NCI-H82 (cell line): ENCODE measurements around the gene DHX29.

Experiments used
- DNase-seq: peaks from one replicate; lab custom pipeline; 2025; lab: John Stamatoyannopoulos, UW

Gene DHX29

DNA sequence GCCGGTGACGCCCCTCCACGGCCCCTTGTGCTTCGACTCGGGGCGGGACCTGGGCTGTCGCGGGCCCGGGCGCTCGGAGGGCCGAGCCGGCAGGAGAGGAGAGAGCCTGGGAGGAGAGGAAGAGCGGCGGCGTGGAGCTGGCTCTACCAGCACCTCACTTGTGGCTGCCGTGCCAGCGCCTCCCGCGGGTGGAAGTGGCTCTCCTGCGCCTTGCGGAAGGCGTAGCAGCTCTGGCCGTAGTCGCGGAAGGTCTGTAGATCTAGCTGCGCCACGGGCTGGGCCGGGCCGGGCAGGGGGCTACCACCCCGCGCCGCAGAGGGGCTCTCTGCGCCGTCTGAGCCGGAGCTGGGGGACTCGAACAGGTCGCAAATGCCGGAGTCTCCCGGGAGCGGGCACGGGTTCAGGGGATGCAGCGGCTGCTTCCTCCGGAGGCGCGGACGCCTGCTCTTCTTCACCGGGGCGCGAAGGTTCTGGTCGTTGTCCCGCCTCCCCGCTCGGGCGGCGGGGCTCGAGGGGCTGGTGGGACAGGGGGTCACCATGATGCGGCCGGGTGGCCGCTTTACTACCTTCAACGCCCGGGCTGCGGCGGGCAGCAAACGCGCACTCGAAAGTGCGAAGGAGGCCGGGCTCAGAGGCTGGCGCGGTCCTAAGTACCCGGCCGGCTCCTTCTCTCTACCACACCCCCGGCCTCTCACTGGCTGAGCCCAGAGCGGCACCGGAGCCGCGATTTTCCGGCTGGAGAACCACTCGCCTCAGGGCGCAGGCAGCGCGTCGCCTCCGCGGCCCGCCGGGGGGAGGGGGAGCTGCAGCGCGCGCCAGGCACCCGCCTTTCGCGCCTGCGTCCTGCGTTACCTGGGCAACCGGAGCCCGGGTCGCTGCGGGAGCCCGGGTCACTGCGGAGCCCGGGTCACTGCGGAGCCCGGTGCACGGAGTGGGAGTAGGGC is 74.2 kb downstream of the DHX29 start, which contains the start of gene CCNO:
TSS of gene CCNO (minus strand) at position 624 of the 944 bp plus-strand sequence. CDS start at position 539, 85 bp downstream.
- peak; percentile 81 for DNase-seq

DNA sequence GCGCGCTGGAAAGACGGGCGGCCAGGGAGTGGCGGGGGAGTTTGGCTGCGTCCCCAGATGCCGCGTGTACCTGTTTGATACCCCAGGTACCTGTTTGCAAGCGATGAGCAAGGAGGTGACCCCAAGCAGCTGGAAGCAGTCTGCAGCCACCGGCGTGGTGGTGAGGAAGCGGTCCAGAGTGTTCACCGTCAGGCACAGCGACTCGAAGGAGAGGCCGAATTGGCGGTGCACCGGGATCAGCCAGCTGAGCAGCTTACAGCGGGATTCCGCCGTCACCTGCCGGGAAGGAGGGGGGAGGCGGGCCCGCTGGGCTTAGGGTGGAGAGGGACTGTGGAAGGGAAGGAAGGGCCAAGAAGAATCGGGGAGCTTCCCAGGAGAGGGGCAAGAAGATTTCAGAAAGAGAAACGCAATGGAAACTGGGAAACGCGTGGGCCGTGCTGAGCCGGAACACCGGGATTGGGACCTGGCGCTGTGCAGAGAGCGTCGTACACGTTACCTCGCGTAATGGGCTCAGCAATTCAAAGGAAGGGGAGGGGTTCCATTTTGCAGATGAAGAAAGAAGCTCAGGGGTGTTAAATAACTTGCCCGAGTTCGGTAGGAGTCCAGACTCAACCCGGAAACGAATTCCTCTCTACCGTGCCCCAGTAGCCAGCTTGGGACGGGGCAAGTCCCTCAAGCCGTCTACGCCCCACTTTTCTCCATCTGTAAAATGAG is 75.1 kb downstream of the DHX29 start:
- DNase-seq = peak; percentile 54

DNA sequence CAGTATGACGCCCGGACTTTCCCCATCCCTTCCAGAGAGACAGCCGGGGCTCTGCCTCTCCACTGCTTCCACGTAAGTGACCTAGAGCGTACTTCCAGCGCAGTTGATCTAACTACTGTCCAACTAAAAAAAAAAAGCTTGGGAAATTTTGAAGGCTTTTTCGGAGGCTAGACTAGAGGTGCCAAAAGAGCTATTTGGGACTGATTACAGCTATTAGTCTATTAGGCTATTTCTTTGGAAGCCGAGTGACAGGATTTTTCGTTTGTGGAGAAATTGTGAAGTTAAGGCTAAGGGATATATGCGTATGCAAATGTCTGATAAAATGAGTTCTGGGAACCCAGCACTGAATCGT is 75.6 kb downstream of the DHX29 start:
- DNase-seq = no peak

DNA sequence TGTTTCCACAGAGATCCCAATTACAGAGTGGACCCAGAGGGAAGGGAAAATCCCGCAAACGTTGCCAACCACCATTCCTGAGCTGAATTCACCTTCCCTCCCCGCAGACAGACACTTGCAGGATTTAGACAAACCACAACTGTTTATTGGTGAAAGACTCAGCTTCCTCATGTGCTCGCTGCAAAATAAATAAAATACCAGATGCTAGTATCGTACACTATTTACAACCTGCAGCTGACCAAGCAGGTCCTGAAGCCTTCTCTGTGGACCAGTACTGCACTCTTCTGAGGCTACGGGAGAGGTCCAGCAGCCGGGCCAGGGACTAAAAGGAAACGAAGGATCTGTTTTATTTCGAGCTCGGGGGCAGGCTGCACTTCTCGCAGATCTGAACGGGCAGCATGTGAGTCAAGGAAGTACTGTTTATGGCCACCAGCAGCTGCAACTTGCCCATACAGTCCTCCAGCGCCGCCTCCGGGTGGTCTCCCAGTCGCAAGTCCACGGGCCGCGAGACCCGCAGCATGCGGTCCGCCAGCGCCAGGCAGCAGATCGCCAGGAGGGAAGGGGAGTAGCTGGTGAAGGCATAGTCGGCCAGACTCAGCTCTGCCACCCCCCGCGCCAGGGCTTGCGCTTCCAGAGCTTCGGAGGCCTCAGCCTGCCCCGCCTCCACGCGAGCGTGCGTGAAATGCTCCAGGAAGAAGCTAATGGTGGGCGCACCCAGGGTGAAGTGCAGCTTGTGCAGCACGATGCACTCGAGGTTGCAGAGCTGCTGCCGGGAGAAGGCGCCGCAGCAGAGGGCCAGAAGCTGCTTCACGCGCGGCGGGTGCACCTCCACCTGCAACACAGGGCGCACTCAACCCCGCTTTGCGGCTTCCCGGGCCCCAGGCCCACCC is 76.2 kb downstream of the DHX29 start:
- peak; percentile 30 for DNase-seq

DNA sequence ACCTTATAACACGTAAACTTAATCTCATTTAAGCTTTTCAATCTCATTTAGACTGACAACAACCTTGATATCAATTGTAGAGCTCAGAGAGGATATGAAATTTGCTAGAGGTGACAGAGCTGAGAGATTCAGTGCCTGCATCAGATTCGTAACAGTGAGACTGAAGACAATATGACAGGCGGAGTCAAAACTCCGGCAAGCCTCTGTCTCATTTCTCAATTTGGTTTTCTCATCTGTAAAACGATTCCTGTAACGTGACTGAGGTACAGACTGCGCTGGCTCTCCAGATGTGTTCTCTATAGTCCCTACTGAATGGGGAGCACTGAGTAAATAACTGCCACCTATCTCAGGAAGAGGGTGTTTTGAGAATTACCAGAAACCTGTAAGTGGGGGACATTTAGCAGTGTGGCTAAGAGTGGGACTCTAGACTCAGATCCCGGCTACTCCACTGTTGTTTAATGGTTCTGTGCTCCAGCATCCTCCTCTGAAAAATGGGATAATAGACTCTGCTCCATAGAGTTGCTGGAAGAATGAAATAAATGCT is 77.3 kb downstream of the DHX29 start:
- DNase-seq = no peak

DNA sequence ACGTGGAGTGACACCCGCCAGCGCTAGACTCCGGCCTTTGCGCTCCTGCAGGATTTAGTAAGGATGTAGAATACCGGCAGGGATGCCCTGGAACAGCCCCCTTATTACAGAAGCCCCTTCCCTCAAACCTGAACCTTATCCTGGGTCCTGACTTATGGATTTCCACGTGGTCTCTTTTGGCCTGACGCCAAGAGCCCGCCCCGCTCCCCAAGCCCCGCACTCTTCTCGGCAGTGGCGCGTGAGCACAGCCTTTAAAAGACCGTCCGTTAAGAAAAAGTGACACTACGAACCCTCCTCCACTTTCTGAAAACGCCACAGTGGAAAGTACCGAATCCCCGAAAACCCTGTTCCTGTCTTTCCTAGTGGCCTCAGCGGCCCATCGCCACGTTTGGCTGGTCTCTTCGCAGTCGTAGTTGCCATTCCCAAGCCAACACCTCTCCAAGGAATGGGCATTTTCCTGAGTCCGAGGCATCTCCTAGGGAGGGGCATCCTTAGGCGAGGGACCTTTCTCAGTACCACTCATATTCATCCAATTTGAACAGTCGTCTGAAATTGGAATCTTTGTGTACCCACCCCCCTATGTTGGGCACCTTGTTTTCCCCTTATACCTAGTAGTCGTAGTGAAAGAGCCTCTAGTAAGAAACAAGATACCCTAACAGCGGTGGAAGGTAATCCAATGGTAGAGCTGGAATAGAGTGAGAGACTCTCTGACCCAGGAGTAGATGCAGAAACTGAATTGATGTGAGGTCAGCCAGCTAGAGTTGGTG is 79.6 kb downstream of the DHX29 start:
- peak; percentile 9 for DNase-seq

DNA sequence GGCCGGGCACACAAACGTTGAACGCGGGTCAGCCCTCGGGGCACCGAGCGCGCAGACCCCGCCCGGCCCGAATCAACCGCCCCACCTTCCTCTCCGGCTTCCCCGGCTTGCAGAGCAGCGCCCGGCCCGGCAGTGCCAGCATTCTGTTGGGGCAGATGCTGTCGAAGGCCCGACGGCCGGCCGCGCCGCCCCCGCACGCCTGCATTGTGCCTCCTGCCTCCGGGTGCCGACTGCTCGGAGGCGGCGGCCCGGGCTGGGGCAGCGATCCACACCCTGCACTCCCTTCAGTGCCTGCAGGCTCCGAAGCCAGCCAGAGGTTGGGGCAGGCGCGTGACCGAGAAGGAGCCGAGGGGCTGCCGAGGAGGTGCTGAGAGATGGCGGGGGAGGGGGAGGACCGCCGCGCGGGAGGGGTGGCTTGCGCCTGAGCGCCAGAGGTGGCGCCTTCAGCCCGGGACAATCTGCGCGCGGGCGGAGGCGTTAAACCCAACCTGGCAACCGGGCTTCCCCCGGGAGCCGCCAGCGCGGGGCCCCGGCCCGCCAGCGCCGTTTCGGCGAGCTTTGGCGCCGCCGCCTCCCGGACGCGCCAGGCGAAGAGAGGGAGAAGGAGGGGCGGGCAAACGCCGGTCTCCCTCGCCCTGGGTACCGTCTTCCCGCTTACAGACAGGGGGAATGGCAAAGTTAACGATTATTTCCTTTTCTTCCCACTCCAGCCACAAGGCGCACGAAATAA is 80.4 kb downstream of the DHX29 start, which contains the start of gene MCIDAS:
TSS of gene MCIDAS (minus strand) at position 382 of the 730 bp plus-strand sequence. CDS start at position 205, 177 bp downstream.
- peak; percentile 74 for DNase-seq

DNA sequence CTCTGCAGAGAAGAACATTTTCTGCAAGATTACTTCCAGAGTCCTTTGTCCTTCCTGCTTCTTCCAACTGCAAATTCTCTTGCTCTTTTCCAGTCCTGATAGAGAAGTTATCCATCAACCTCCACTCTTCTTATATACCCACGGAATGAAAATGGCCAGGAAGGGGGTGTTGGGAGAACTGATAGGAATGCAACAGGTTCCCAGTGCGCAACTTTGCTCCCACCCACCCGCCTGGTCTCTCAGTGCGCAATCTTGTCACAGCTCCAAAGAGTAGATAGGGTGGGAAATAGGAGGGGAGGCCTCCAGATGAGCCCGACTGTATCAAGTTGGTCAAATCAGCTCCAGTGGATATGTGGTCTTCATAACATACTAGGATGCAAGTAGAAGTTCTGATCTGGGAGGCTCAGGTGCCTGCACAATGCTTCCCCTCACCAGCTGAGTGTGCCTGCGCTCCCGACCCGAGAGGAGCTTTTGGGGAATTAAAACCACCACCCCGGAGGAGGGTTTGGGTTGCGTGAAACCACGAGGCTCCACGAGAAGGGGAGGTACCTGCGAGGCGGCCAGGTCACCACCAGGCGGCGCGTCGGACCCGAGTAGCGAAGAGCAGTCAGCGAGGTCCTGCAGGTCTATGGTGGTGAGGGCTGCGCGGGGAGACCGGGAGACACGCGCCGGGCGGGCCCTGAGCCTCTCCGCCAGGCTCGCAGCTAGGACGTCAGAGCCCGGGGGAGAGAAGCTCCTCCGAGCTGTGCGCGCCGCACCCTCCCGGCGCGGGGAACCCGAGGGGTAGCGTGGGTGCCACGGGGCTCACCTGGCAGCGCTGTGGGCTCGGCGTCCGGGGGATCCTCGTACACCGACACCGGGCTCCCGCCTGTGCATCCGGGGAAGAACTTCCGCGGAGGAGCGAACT is 81.2 kb downstream of the DHX29 start:
- peak; percentile 86 for DNase-seq

DNA sequence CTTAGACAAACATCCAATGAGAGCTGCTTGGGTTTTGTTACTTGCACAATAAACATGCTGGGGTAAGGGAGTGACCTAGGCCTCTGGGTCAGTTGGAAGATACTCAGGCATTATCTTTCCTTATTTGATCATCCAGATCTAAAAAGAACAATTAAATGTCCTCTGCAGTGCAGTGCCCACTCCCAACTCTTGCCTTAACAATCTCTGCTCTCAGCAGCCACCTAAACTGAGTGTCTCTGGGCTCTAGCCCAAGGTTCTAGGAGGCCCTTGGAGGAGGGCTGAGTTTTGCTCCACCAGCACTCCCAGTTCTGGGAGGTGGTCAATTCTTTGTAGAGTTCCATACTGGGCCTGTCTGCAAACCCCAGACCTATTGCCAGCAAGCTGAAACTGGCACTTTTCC is 82.1 kb downstream of the DHX29 start:
- no peak for DNase-seq

DNA sequence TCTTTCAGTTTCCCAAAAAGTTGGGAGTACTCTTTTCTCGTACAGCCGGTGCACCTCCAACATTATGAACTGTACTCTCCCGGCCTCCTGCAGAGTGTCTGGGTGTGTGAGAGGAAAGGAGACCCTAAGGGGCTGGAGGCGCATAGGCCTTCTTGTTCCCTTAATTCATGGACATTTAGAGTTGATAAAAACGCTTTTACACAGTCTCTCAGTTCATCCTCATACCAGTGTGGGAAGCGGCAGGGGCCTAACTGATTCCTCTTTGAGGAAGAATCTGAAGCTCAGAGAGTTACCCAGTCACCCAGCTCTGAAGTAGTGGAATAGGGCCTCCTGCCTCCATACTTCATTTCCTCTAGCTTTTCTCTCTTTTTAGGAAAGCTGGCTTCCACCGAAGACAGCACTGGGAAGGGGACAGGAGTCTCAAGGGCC is 83.7 kb downstream of the DHX29 start:
- DNase-seq = no peak

DNA sequence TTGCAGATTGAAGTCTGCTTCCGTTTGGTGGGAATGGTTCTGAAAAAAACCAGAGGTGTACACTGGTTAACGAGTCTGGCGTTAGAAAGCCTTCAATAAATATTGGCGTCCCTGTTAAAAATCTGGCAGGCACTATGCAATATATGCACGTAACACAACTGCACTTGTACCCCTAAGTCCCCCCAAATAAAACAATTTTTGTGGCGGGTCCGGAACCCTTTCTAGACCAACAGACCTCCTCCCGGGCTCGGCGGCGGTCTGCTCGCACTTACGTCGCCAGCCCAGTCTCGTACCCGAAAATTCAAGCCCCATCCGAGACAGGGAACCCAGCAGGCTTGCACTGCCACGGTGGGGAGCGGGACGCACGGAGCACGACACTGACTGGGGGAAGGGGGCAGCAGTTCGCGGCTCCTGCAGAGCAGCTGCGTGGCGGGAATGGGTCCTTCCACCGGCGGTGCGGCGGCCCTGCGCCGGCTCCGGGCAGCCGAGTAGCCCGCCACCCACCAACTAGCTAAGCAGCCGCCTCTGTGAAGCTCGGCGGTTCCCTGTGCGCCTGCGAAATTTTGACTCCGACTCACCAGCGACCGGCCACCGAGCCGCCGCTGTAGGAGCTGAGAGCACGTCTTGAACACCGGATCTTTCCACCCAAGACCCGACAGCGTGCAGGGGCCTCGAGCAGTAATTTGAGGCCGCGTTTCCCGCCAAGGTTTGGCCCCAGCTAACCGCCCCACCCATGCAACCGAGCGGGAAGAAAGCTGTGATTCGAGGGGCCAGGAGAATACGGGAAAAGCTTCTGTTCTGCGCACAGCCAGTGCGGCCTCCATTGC is 84.3 kb downstream of the DHX29 start:
- DNase-seq = no peak

DNA sequence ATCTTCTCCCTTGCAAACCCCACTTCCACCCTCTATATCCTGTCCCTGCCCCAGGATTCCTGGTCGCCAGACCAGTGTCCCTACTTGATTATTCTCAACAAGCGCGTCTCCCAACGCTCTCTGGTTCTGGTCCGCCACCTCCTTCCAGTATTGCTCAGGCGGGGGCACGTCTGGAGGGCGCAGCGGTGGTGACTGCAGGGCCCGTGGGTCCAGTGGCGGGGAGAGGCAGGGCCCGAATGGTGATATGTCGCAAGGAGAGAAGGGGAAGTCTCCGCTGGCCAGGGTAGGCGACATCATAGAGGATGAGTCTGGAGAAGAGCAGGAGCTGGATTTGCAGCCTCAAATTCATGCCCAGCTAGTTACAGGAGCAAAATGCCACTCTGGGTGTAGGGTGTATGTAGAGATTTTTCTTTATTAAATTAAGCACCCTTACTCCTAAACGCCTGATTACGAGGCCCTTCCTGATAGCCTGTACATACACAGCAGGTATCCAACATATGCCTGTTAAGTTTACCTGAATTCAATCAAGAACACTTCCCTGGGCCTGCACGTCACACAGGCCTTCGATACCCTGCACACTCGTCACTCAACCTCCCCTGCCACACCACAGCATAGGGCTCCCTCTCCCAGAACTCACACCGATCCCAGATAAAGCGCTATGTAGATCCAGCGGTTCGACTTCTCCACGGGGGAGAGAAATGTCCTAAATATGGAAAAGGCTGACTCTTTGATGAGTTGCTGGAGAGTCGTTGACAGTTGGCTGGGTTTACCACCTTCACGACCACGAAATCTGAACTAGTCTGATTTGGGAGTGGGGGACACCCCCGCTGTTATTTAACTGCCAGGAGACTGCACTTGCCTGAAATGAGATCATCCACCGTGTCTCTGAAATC is 85.2 kb downstream of the DHX29 start:
- no peak for DNase-seq

DNA sequence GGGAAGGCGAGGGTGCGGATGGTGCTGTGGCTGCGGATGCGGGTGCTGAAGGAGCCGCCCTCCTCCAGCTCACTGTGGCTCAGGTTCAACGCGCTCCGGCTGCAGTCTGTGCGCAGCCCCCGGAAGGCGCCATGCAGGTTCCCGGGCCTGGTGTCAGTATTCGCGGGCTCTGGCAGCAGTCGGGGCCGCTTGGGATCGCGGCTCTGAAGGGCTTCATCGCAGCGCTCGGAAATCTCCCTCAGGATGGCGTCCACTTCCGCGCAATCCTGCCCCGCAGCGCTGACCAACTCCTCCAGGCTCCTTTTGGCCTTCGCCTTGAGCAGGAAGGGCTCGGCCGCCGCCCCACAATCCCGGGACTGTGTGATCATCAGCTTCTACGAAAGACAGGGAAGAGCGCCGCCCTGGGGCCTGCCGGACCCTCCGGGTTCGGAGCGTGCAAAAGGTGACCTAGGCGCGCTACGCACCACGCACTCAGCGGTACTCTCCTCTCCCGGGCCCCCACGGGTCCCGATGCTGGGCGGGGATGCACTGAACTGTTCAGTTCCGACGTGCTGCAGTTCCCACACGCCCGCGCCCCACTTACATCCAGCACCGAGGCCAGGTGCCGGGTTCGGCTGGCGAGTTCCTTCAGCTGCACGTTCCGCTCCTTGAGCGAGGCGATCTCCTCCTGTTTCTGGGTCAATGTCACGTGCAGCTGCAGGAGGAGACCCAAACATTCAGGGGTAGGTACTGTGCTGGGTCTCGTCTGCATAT is 86.9 kb downstream of the DHX29 start:
- no peak for DNase-seq

DNA sequence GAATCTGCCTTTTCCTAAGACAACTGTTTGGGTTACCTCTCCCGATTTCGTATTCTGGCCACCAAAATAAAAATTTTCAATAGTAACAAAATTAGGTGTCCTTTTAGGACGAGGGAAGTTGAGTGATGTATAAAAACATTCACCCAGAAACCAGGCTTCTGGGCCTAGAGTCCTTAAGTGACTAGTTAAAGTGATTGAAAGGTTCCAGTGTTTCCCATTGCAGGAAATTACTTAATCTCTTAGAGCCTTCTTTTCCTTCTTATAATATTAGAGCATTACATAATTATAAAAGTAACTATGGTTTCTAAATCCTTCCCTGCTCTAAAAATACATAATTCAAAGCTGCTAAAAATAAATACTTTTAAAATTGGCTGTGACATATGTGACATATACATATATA is 87.7 kb downstream of the DHX29 start:
- DNase-seq = no peak

DNA sequence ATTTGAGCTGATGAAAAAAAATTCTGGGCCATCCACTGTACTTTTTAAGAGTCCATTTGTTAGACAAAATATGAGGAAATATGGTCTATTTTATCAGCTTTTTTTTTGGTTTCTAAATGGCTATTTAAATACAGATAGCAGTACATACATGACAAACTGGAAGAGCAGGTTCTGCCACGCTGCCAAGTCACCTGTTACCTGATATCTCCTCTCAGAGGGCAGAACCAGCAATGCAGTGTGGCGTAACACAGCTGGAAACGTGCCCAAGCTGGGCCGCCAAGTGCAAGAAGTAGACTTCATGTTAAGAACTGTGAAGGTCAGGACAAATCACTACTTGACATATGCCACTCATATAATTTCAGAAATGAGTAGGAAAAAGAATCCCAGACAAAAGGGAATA is 88.5 kb downstream of the DHX29 start:
- DNase-seq = no peak

DNA sequence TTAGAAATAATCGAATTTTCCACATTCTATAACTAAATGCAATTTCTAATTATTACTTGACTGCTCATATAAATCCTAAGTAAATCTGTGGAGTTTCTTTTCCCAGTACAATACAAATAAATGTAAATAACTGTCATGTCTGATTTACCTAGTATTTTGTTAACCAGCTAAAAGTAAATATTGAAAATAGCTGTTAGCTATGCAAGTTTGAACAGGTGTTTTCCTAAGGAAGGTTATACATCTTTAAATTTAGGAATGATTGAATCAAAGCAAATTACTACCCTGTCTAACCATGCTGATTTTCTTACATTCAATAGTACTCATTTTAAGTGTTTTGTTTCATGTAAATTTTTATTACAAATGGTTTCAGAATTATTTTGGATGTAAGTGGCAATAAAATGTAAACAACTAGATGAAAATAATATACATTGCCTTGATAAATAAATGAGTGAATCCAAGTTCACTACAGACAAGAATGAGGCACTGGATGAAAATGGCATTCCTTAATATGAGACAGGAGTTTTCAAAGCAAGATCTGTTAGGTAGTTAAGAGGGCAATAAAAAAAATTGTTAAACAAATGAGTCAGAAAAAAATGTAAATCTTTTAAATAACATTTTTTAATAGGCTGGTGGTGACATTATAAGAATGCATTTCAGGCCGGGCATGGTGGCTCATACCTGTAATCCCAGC is 96.2 kb downstream of the DHX29 start:
- DNase-seq = no peak
